Trophoblast cell (in vitro differentiated cells and primary cell): ENCODE data around the gene AMN.

ENCODE experiments used
- DNase-seq, 2 donors: peaks; one replicate each; pipeline ENCODE4 v3.0.0-alpha.2; 2016
- H2AFZ ChIP-seq: 2 replicates; pipeline ENCODE4 v1.6.1; 2013; ENCODE audit warnings: low read length, moderate library complexity, mild to moderate bottlenecking; ENCODE audit not compliant: insufficient read depth, poor library complexity
- H2AK5ac ChIP-seq: 2 replicates; pipeline ENCODE4 v1.6.1; 2013; ENCODE audit warnings: mild to moderate bottlenecking, low read length
- H2BK120ac ChIP-seq: 2 replicates; pipeline ENCODE4 v1.6.1; 2013; ENCODE audit warnings: low read length, mild to moderate bottlenecking, moderate library complexity; ENCODE audit not compliant: insufficient read depth, poor library complexity
- H2BK12ac ChIP-seq: 2 replicates; pipeline ENCODE4 v1.6.1; 2013; ENCODE audit warnings: mild to moderate bottlenecking, low read length, moderate library complexity
- H2BK5ac ChIP-seq: 2 replicates; pipeline ENCODE4 v1.6.1; 2013; ENCODE audit warnings: low read length, low read depth, moderate library complexity, mild to moderate bottlenecking; ENCODE audit not compliant: poor library complexity
- H3K14ac ChIP-seq: 2 replicates; pipeline ENCODE4 v1.6.1; 2013; ENCODE audit warnings: mild to moderate bottlenecking, low read length
- H3K18ac ChIP-seq: 2 replicates; pipeline ENCODE4 v1.6.1; 2013; ENCODE audit warnings: mild to moderate bottlenecking, low read length
- H3K23ac ChIP-seq: 2 replicates; pipeline ENCODE4 v1.6.1; 2013; ENCODE audit warnings: low read length
- H3K27ac ChIP-seq: 2 replicates; pipeline ENCODE4 v1.5.1; 2013; ENCODE audit warnings: low read depth, mild to moderate bottlenecking, inconsistent platforms, low read length, moderate library complexity
- H3K27me3 ChIP-seq: 2 replicates; pipeline ENCODE4 v1.6.1; 2013; ENCODE audit warnings: inconsistent platforms, mild to moderate bottlenecking, low read length, moderate library complexity; ENCODE audit not compliant: insufficient read depth
- H3K36me3 ChIP-seq, 2 experiments: 1 replicate in 1 of 2; 2 replicates in 1 of 2; pipeline ENCODE4 v1.6.1; 2013; ENCODE audit warnings: low read length in 2 of 2, mild to moderate bottlenecking in 2 of 2, moderate library complexity in 1 of 2; ENCODE audit not compliant: insufficient read depth in 2 of 2, control insufficient read depth in 1 of 2
- H3K4ac ChIP-seq: 2 replicates; pipeline ENCODE4 v1.6.1; 2013; ENCODE audit warnings: low read depth, mild to moderate bottlenecking, low read length, moderate library complexity
- H3K4me1 ChIP-seq, 2 experiments: 1 replicate in 1 of 2; 2 replicates in 1 of 2; pipeline ENCODE4 v1.6.1; 2013; ENCODE audit warnings: low read length in 2 of 2, mild to moderate bottlenecking in 2 of 2, moderate library complexity in 1 of 2; ENCODE audit not compliant: insufficient read depth in 2 of 2, control insufficient read depth in 1 of 2
- H3K4me2 ChIP-seq: 2 replicates; pipeline ENCODE4 v1.6.1; 2013; ENCODE audit warnings: inconsistent platforms, mild to moderate bottlenecking, low read length, moderate library complexity
- H3K4me3 ChIP-seq: 2 replicates; pipeline ENCODE4 v1.5.1; 2013; ENCODE audit warnings: mild to moderate bottlenecking, low read depth, low read length, inconsistent platforms
- H3K79me1 ChIP-seq: one replicate; pipeline ENCODE4 v1.6.1; 2013; ENCODE audit warnings: low read length
- H3K79me2 ChIP-seq: 2 replicates; pipeline ENCODE4 v1.6.1; 2013; ENCODE audit warnings: low read length, mild to moderate bottlenecking; ENCODE audit not compliant: control insufficient read depth, insufficient read depth, poor library complexity
- H3K9ac ChIP-seq: 2 replicates; pipeline ENCODE4 v1.6.1; 2013; ENCODE audit warnings: mild to moderate bottlenecking, low read length
- H3K9me3 ChIP-seq: 2 replicates; pipeline ENCODE4 v1.6.1; 2013; ENCODE audit warnings: low read depth, mild to moderate bottlenecking, control low read depth, inconsistent platforms, low read length; ENCODE audit not compliant: insufficient read depth
- H4K12ac ChIP-seq: 2 replicates; pipeline ENCODE4 v1.6.1; 2013; ENCODE audit warnings: low read depth, mild to moderate bottlenecking, low read length, moderate library complexity
- H4K8ac ChIP-seq: 2 replicates; pipeline ENCODE4 v1.6.1; 2013; ENCODE audit warnings: low read depth, mild to moderate bottlenecking, low read length, moderate library complexity
- H4K91ac ChIP-seq: one replicate; pipeline ENCODE4 v1.6.1; 2013; ENCODE audit warnings: low read depth, mild to moderate bottlenecking, low read length, moderate library complexity
- WGBS: extraction: QIAGEN DNeasy Blood & Tissue Kit; methylation state at CpG from one replicate; pipeline ENCODE4 v1.1.7; 2013; ENCODE audit warnings: missing lambda C conversion rate; ENCODE audit not compliant: insufficient read length, insufficient coverage; ENCODE audit errors: extremely low coverage; 5-methylcytosine and 5-hydroxymethylcytosine counted together

AMN gene

GRCh38 chr14:102932484-102933248 lies 10.2 kb downstream of the AMN start:
- no peak overlapping the region for H3K14ac ChIP-seq
- no CpG with 5 or more reads among the region's 26 CpGs for WGBS
- peaks cover 3% of the 10 kb centered on the region for H3K79me1 ChIP-seq

GRCh38 chr14:102933618-102934231 lies 11.3 kb downstream of the AMN start:
- no CpG with 5 or more reads among the region's 20 CpGs for WGBS
- Histone ChIP-seq H3K9me3 (peaks cover 7% of the 10 kb centered on the region), H3K27ac (no peak overlapping the region), H3K14ac (no peak overlapping the region), H3K79me1 (peaks cover under 1% of the 10 kb centered on the region), H3K4me2 (no peak overlapping the region), H3K4me1 (peaks cover 10 to 12% of the 10 kb centered on the region in 2 experiments), H2BK5ac (no peak overlapping the region), H2AK5ac (no peak overlapping the region), H3K9ac (no peak overlapping the region), H3K4me3 (no peak overlapping the region), H4K91ac (no peak overlapping the region), H2AFZ (no peak overlapping the region), H2BK120ac (no peak overlapping the region), H3K4ac (no peak overlapping the region), H3K36me3 (peaks cover 37 to 43% of the 10 kb centered on the region in 2 experiments), H3K27me3 (peaks cover 21% of the 10 kb centered on the region), H3K18ac (no peak overlapping the region), H3K79me2 (no peaks in the 10 kb centered on the region), H4K12ac (no peak overlapping the region), H2BK12ac (no peak overlapping the region), H4K8ac (no peak overlapping the region), H3K23ac (no peak overlapping the region)
- DNase-seq, result no peak

More at GRCh38 chr14:102932484-102933248, 10.2 kb downstream of the AMN start:
- H3K18ac ChIP-seq, result no peak overlapping the region
- H3K36me3 ChIP-seq, result peaks cover 30 to 35% of the 10 kb centered on the region in 2 experiments
- no peak overlapping the region for H3K4me3 ChIP-seq
- no peaks in the 10 kb centered on the region for H3K79me2 ChIP-seq
- H4K91ac ChIP-seq, result no peak overlapping the region
- DNase-seq, result no peak
- no peak overlapping the region for H2BK5ac ChIP-seq
- H3K27ac ChIP-seq, result no peak overlapping the region
- peaks cover 14 to 21% of the 10 kb centered on the region in 2 experiments for H3K4me1 ChIP-seq
- peaks cover 29% of the 10 kb centered on the region for H3K27me3 ChIP-seq
- H3K9ac ChIP-seq, result no peak overlapping the region
- no peak overlapping the region for H2AK5ac ChIP-seq
- H2BK12ac ChIP-seq, result no peak overlapping the region
- no peak overlapping the region for H3K4ac ChIP-seq
- H3K23ac ChIP-seq, result no peak overlapping the region
- H4K8ac ChIP-seq, result no peak overlapping the region
- no peak overlapping the region for H4K12ac ChIP-seq
- no peak overlapping the region for H3K4me2 ChIP-seq
- H2BK120ac ChIP-seq, result no peak overlapping the region
- peaks cover 10% of the 10 kb centered on the region for H3K9me3 ChIP-seq
- no peak overlapping the region for H2AFZ ChIP-seq

- Histone ChIP-seq H2BK12ac (no peak overlapping the region), H3K27ac (no peak overlapping the region), H3K4ac (no peak overlapping the region), H2BK120ac (no peak overlapping the region), H2AFZ (no peak overlapping the region), H2AK5ac (no peak overlapping the region), H4K8ac (no peak overlapping the region), H3K27me3 (peaks cover under 1% of the 10 kb centered on the region), H3K9ac (no peak overlapping the region), H4K12ac (no peak overlapping the region), H3K9me3 (peaks cover 6% of the 10 kb centered on the region), H3K18ac (no peak overlapping the region), H4K91ac (no peak overlapping the region), H2BK5ac (no peak overlapping the region), H3K23ac (no peak overlapping the region), H3K4me2 (no peak overlapping the region), H3K79me2 (no peaks in the 10 kb centered on the region), H3K79me1 (no peaks in the 10 kb centered on the region), H3K4me1 (no peaks in the 10 kb centered on the region), H3K14ac (no peak overlapping the region), H3K4me3 (no peak overlapping the region), H3K36me3 (peaks cover 52 to 58% of the 10 kb centered on the region in 2 experiments)
- no peak for DNase-seq
- no CpG with 5 or more reads among the region's 4 CpGs for WGBS
Observed at GRCh38 chr14:102935756-102936155, 13.3 kb downstream of the AMN start.

- Histone ChIP-seq H2BK12ac (no peak overlapping the region), H3K23ac (no peak overlapping the region), H3K27me3 (no peaks in the 10 kb centered on the region), H2BK120ac (no peak overlapping the region), H3K9ac (no peak overlapping the region), H3K14ac (no peak overlapping the region), H3K79me2 (no peaks in the 10 kb centered on the region), H2AK5ac (no peak overlapping the region), H4K8ac (no peak overlapping the region), H3K27ac (no peak overlapping the region), H3K4ac (no peak overlapping the region), H3K18ac (no peak overlapping the region), H3K4me1 (no peaks in the 10 kb centered on the region), H2BK5ac (no peak overlapping the region), H4K91ac (no peak overlapping the region), H4K12ac (no peak overlapping the region), H2AFZ (no peak overlapping the region), H3K79me1 (no peaks in the 10 kb centered on the region), H3K4me2 (no peak overlapping the region), H3K4me3 (no peak overlapping the region), H3K36me3 (peaks cover 60 to 65% of the 10 kb centered on the region in 2 experiments), H3K9me3 (peaks cover 2% of the 10 kb centered on the region)
- WGBS, result no CpG with 5 or more reads among the region's 22 CpGs
- no peak for DNase-seq
Observed at GRCh38 chr14:102937331-102938175, 15.1 kb downstream of the AMN start.
